HepG2 (cell line): ENCODE measurements around the gene SIAH3. TPM values are rescaled to one million over a fixed set of nuclear protein-coding genes. Genes with fewer than 3 reads are reported as not detected.

Source experiments
- ATAC-seq: fragments of 200-7000 bp; cut with Tn5 transposase; 3 replicates; pipeline ENCODE4 v1.9.1; 2020; ENCODE audit warnings: mild to moderate bottlenecking, moderate library complexity
- BruUV-seq: library from RNA; stranded (reverse); fragments of 400-500 nt; replicated peaks from 2 replicates; lab custom pipeline; 2021; lab: Mats Ljungman, UMichigan
- CTCF ChIA-PET: fragments of 300-600 bp; formaldehyde crosslinking; extraction: SDS; loops from one replicate; lab custom pipeline; 2021; ENCODE audit warnings: low total read pairs, inconsistent platforms, low intra/inter-chr PET ratio; lab: Yijun Ruan, JAX
- POLR2A ChIA-PET: fragments of 350-600 bp; sonication (Branson Sonifier 250); formaldehyde crosslinking; loops from one replicate; lab custom pipeline; 2020; ENCODE audit warnings: antibody characterized with exemption, inconsistent platforms; lab: Yijun Ruan, JAX
- DNase-seq: peaks from one replicate; pipeline ENCODE4 v3.0.0-alpha.2; 2015; ENCODE audit warnings: low spot score
- FAIRE-seq: peaks from 3 replicates; lab custom pipeline; 2011; peaks lifted over from hg19 to GRCh38; lab: Jason Lieb, UNC
- H2AFZ ChIP-seq: one replicate; pipeline ENCODE4 v1.6.1; 2011; ENCODE audit warnings: low read length, inconsistent platforms
- H3K27ac ChIP-seq: fragments of 300-600 bp; 3 replicates; pipeline ENCODE4 v1.8.0; 2011; ENCODE audit warnings: mixed run types, mild to moderate bottlenecking, mixed read lengths, low read length, inconsistent platforms; ENCODE audit not compliant: insufficient read depth; ENCODE audit errors: extremely low read length
- H3K27me3 ChIP-seq, 2 experiments: fragments of 200-600 bp in 1 of 2; 2 replicates in 1 of 2; 3 replicates in 1 of 2; pipeline versions ENCODE4 v1.6.0 to v1.8.0; 2011; ENCODE audit warnings: low read length in 2 of 2, mild to moderate bottlenecking in 2 of 2, moderate library complexity in 2 of 2, inconsistent platforms in 1 of 2; ENCODE audit not compliant: insufficient read depth in 2 of 2, control insufficient read depth in 1 of 2
- H3K36me3 ChIP-seq, 2 experiments: fragments of 200-600 bp in 1 of 2; replicated peaks in 1 of 2; 2 replicates in 1 of 2; 3 replicates in 1 of 2; pipeline versions ENCODE4 v1.5.1 to v1.8.0; 2011; ENCODE audit warnings: low read length in 2 of 2, inconsistent platforms in 1 of 2; ENCODE audit not compliant: insufficient read depth in 2 of 2, control insufficient read depth in 1 of 2
- H3K4me1 ChIP-seq: 2 replicates; pipeline ENCODE4 v1.5.1; 2012; ENCODE audit warnings: low read length, inconsistent platforms; ENCODE audit not compliant: insufficient read depth
- H3K4me2 ChIP-seq: 2 replicates; pipeline ENCODE4 v1.6.0; 2011; ENCODE audit warnings: low read depth, low read length, inconsistent platforms
- H3K4me3 ChIP-seq, 3 experiments: fragments of 200-600 bp in 1 of 3; sonication (generic), shearing (Covaris generic) in 1 of 3; replicated peaks in 1 of 3; 2 replicates each; pipeline ENCODE4 v1.5.1; 2011 to 2016; ENCODE audit warnings: low read length in 3 of 3, inconsistent platforms in 2 of 3, low read depth in 2 of 3, mild to moderate bottlenecking in 2 of 3, control low read depth in 1 of 3, mixed read lengths in 1 of 3; ENCODE audit not compliant: insufficient read depth in 1 of 3
- H3K79me2 ChIP-seq: one replicate; pipeline ENCODE4 v1.6.1; 2011; ENCODE audit warnings: low read length, inconsistent platforms; ENCODE audit not compliant: insufficient read depth
- H3K9ac ChIP-seq: 2 replicates; pipeline ENCODE4 v1.6.0; 2011; ENCODE audit warnings: mild to moderate bottlenecking, low read depth, low read length, inconsistent platforms; ENCODE audit not compliant: insufficient read depth
- H3K9me3 ChIP-seq: 2 replicates; pipeline ENCODE4 v1.5.1; 2012; ENCODE audit warnings: mild to moderate bottlenecking, low read length
- H4K20me1 ChIP-seq: 2 replicates; pipeline ENCODE4 v1.6.0; 2011; ENCODE audit warnings: inconsistent platforms, mild to moderate bottlenecking, low read length, moderate library complexity; ENCODE audit not compliant: insufficient read depth
- FOXA1 ChIP-seq, 2 experiments: fragments of 450-650 bp in 1 of 2; sonication (generic) in 1 of 2; formaldehyde crosslinking in 1 of 2; IDR thresholded peaks; 2 replicates each; pipeline versions ENCODE4 v1.4.0 to v1.6.1; 2016 to 2020; ENCODE audit warnings: missing genetic modification reagents in 1 of 2
- KLF9 ChIP-seq: IDR thresholded peaks from 2 replicates; pipeline ENCODE4 v1.6.1; 2016; ENCODE audit warnings: low read depth
- ZNF619 ChIP-seq: sonication (generic); formaldehyde crosslinking; IDR thresholded peaks from 2 replicates; pipeline ENCODE4 v1.4.0; 2020; ENCODE audit warnings: mild to moderate bottlenecking, missing genetic modification reagents
- WGBS: methylation state at CpG from one replicate; pipeline ENCODE4 v1.1.6; 2017; ENCODE audit warnings: low lambda C conversion rate; 5-methylcytosine and 5-hydroxymethylcytosine counted together
- in situ Hi-C: cut with HindIII; loops from 2 replicates; pipeline ENCODE4 v1.10.0; 2017; ENCODE audit warnings: low pct_unique_long_range_greater_than_20kb; ENCODE audit not compliant: extremely low pct_ligation_motif_present
- intact Hi-C: fragments of 100-400 bp; cut with micrococcal nuclease; formaldehyde crosslinking; loops from one replicate; pipeline ENCODE4 v1.10.0; 2022; ENCODE audit not compliant: unreplicated experiment
- polyA plus RNA-seq, 8 experiments: library from polyadenylated mRNA; depleted of rRNA in 3 of 8; stranded (reverse) in 7 of 8; unstranded in 1 of 8; fragments of >200 nt; fragmentation: Illumina TruSeq in 4 of 8; extraction: Trizol in 4 of 8; gene quantifications; 2 replicates each; pipeline versions ENCODE4 v1.2.1 to v1.2.3, GENCODE V29; 2011 to 2016; ENCODE audit warnings: low read depth in 4 of 8, missing spikeins in 1 of 8, mixed read lengths in 1 of 8; ENCODE audit not compliant: insufficient read depth in 1 of 8
- total RNA-seq, 5 experiments: library from RNA; depleted of rRNA; stranded (reverse); fragments of >200 nt; fragmentation: Illumina TruSeq; extraction: Trizol; gene quantifications; 2 replicates each; pipeline ENCODE4 v1.2.3, GENCODE V29; 2016; ENCODE audit warnings: low read depth in 1 of 5
- TF ChIP-seq, protein P1 (sequence below): sonication (generic); formaldehyde crosslinking; IDR thresholded peaks from 2 replicates; pipeline ENCODE4 v1.5.0; 2020; ENCODE audit warnings: missing genetic modification reagents
- TF ChIP-seq, protein P2 (sequence below): sonication (generic); formaldehyde crosslinking; IDR thresholded peaks from 2 replicates; pipeline ENCODE4 v1.4.0; 2020; ENCODE audit warnings: missing genetic modification reagents, mild to moderate bottlenecking, borderline replicate concordance

The SIAH3 gene
- total and polyA plus RNA-seq, 2 of the 13 experiments (the other 11 are each of a cell fraction or from before 2014, with no cell fraction given), result not detected

DNA sequence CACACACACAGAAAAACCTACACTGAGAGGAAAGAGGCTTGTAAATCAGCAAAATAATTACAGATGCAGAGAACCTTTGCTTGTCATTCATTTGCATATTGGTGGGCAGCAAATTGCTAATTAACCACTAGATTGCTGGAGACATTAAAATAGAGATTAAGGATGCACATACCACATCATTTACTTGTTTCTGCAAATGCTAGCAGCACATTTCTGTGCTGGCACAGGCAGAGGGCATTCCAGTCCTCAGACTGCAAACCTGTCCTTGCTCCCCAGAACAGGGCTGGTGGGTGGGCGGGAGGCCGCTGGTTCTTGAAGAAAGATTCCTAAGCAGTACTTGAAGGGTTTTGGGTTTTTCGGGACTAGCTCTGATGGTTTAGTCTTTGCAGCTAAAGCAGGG is 941 bp upstream of the SIAH3 start (continued):
- TF ChIP-seq, protein P1, sequence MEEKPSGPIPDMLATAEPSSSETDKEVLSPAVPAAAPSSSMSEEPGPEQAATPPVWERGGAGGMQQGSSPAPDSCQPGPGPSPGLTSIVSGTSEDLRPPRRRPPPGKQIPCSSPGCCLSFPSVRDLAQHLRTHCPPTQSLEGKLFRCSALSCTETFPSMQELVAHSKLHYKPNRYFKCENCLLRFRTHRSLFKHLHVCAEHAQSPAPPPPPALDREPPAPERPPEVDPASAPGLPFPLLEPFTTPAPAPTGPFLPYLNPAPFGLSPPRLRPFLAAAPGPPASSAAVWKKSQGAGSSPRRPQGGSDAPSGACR (CRISPR knock-in tag), result no peak

DNA sequence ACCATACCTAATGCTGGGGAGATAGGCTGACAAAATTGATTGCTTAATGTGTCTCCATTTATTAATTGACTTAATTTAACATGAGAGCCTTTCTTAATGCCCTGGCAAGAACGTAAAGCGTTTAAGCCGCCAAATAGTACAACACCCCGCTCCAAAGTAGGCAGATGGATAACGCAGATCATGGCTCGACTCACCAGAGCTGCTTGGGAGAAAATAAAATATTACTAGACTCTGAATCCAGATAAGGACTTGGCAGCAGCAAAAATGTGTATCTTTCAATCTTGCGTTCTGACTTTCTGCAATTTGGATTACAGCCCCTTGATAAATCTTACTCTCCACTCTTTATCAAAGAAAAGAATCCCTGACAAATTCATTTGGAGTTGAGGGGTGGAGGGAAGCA is 403 bp upstream of the SIAH3 start:
- Histone ChIP-seq H3K27me3 (peaks cover 8 to 55% of the 10 kb centered on the region in 2 experiments), H3K79me2 (no peaks in the 10 kb centered on the region), H3K4me3 (no peak overlapping the region), H2AFZ (no peak overlapping the region), H3K4me1 (no peaks in the 10 kb centered on the region), H4K20me1 (no peaks in the 10 kb centered on the region), H3K36me3 (no peaks in the 10 kb centered on the region; a peak in 1 of 5 replicates), H3K4me2 (no peak overlapping the region), H3K9me3 (peaks cover 11% of the 10 kb centered on the region), H3K9ac (no peak overlapping the region), H3K27ac (no peak overlapping the region)
- TF ChIP-seq, protein P2, sequence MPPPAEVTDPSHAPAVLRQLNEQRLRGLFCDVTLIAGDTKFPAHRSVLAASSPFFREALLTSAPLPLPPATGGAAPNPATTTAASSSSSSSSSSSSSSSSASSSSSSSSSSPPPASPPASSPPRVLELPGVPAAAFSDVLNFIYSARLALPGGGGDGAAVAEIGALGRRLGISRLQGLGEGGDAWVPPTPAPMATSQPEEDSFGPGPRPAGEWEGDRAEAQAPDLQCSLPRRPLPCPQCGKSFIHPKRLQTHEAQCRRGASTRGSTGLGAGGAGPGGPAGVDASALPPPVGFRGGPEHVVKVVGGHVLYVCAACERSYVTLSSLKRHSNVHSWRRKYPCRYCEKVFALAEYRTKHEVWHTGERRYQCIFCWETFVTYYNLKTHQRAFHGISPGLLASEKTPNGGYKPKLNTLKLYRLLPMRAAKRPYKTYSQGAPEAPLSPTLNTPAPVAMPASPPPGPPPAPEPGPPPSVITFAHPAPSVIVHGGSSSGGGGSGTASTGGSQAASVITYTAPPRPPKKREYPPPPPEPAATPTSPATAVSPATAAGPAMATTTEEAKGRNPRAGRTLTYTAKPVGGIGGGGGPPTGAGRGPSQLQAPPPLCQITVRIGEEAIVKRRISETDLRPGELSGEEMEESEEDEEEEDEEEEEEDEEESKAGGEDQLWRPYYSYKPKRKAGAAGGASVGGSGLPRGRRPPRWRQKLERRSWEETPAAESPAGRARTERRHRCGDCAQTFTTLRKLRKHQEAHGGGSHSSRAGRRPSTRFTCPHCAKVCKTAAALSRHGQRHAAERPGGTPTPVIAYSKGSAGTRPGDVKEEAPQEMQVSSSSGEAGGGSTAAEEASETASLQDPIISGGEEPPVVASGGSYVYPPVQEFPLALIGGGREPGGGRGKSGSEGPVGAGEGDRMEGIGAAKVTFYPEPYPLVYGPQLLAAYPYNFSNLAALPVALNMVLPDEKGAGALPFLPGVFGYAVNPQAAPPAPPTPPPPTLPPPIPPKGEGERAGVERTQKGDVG (CRISPR knock-in tag), result no peak
- TF ChIP-seq KLF9 (CRISPR knock-in tag), result no peak
- no peak for TF ChIP-seq FOXA1 (IDR thresholded peaks at IDR 0.05)
- no peak for TF ChIP-seq FOXA1 (CRISPR knock-in tag; IDR thresholded peaks at IDR 0.05)
- TF ChIP-seq ZNF619, result no peak
- POLR2A ChIA-PET, result no interaction called here
- FAIRE-seq (no peak), DNase-seq (no peak), ATAC-seq (no peak)
- intact Hi-C loops (no loop called here), in situ Hi-C loops (no loop called here)
- WGBS, result 38% methylated on average over 7 of the region's 7 CpGs
- no TSS peak for BruUV-seq
- CTCF ChIA-PET, result no interaction called here
